Measurements from ENCODE around the gene MSRB1. TPM values are rescaled to one million over a fixed set of nuclear protein-coding genes. Genes with fewer than 3 reads are reported as not detected.
A peak's percentile ranks its signal among the peaks of the same experiment; 100 is the strongest.

The MSRB1 gene
- total RNA-seq, 1 experiment from 2014 or later, result 49.4 TPM

- H3K9me2 ChIP-seq (ENCODE audit: insufficient read depth), result no peaks in the 10 kb centered on the region
- H3K4me1 ChIP-seq (replicated peaks; ENCODE audit: insufficient read depth), result peaks cover 51% of the 10 kb centered on the region
- no peak; the same call in 1 of the 2 replicates for TF ChIP-seq CTCF (conservative IDR thresholded peaks at IDR 0.05)
- TF ChIP-seq EZH2 (IDR thresholded peaks at IDR 0.05; ENCODE audit: low read depth), result no peak
- H3K4me3 ChIP-seq, result peak overlapping the region; percentile 55
- peak overlapping the region; percentile 81 for H2AFZ ChIP-seq
- ChIA-PET POLR2A (ENCODE audit: unreplicated experiment) (interaction anchor here (0.6 to 1.4 kb wide), 4 partner anchors 15 to 1203 kb away, joined by 3 to 10 read pairs (median 4); partner anchors contain the start of gene RPS2), CTCF (no interaction called here)
- no peaks in the 10 kb centered on the region for H3K9me3 ChIP-seq (ENCODE audit: insufficient read depth, low read depth)
- H3F3A ChIP-seq (ENCODE audit: insufficient read depth, low read depth), result peaks cover 58% of the 10 kb centered on the region
- peak overlapping the region; percentile 99 for H3K4me2 ChIP-seq
- no peaks in the 10 kb centered on the region for H3K27me3 ChIP-seq (ENCODE audit: insufficient read depth, low read depth)
- H3K79me2 ChIP-seq (ENCODE audit: low read depth), result peaks cover 2% of the 10 kb centered on the region; the same call in 1 of the 2 replicates
- intact Hi-C loops (cut with micrococcal nuclease; ENCODE audit: unreplicated experiment), result loop anchor here (5.0 kb wide), 2 partner anchors 68 to 163 kb away; partner anchors contain the start of genes NTHL1 and TSC2
- DNase-seq, result peak; percentile 77 to 97
- H4K20me1 ChIP-seq (ENCODE audit: insufficient read depth), result 0 out of 2 replicates have a peak, but pooled peaks cover 5% of the 10 kb centered on the region
- TSS peak; percentile 27 for BruUV-seq (replicated peaks)
- 0 out of 2 replicates have a peak, but pooled peaks cover 3% of the 10 kb centered on the region for H3K36me3 ChIP-seq (ENCODE audit: low read depth)
- peak overlapping the region; percentile 62 for H3K27ac ChIP-seq
These were observed 36.5 kb upstream of the MSRB1 start for GRCh38 chr16:1979271-1980029.

GRCh38 chr16:1978476-1979120, 35.6 kb upstream of the MSRB1 start:
- H3K9me2 ChIP-seq (ENCODE audit: insufficient read depth), result no peaks in the 10 kb centered on the region
- H3K4me2 ChIP-seq, result peak overlapping the region; percentile 99
- TF ChIP-seq EZH2 (IDR thresholded peaks at IDR 0.05; ENCODE audit: low read depth) (no peak), CTCF (conservative IDR thresholded peaks at IDR 0.05) (no peak)
- ChIA-PET CTCF (no interaction called here), POLR2A (ENCODE audit: unreplicated experiment) (interaction anchor here (0.6 to 1.4 kb wide), 3 partner anchors 14 to 248 kb away, joined by 3 to 10 read pairs (median 3); partner anchors contain the start of gene RPS2)
- no peak for DNase-seq
- intact Hi-C loops (cut with micrococcal nuclease; ENCODE audit: unreplicated experiment), result no loop called here
- peaks cover 56% of the 10 kb centered on the region for H3F3A ChIP-seq (ENCODE audit: insufficient read depth, low read depth)
- H3K9me3 ChIP-seq (ENCODE audit: insufficient read depth, low read depth), result no peaks in the 10 kb centered on the region
- H3K27me3 ChIP-seq (ENCODE audit: insufficient read depth, low read depth), result no peaks in the 10 kb centered on the region
- peaks cover 3% of the 10 kb centered on the region; the same call in 1 of the 2 replicates for H3K36me3 ChIP-seq (ENCODE audit: low read depth)
- BruUV-seq (replicated peaks), result no TSS peak
- peaks cover 9% of the 10 kb centered on the region; the same call in 1 of the 2 replicates for H4K20me1 ChIP-seq (ENCODE audit: insufficient read depth)
- H2AFZ ChIP-seq, result no peak overlapping the region
- peak overlapping the region; percentile 55; the same call in 1 of the 2 replicates for H3K4me3 ChIP-seq
- H3K4me1 ChIP-seq (replicated peaks; ENCODE audit: insufficient read depth), result peaks cover 50% of the 10 kb centered on the region
- no peak overlapping the region for H3K27ac ChIP-seq
- peaks cover 8% of the 10 kb centered on the region for H3K79me2 ChIP-seq (ENCODE audit: low read depth)

- no peaks in the 10 kb centered on the region for H3K9me2 ChIP-seq (ENCODE audit: insufficient read depth)
- BruUV-seq (replicated peaks), result no TSS peak
- peaks cover 15% of the 10 kb centered on the region for H3K79me2 ChIP-seq (ENCODE audit: low read depth)
- peaks cover 12% of the 10 kb centered on the region; the same call in 1 of the 2 replicates for H4K20me1 ChIP-seq (ENCODE audit: insufficient read depth)
- no peak for DNase-seq
- intact Hi-C loops (cut with micrococcal nuclease; ENCODE audit: unreplicated experiment), result no loop called here
- H3K27me3 ChIP-seq (ENCODE audit: insufficient read depth, low read depth), result no peaks in the 10 kb centered on the region
- H3K36me3 ChIP-seq (ENCODE audit: low read depth), result peaks cover 3% of the 10 kb centered on the region; the same call in 1 of the 2 replicates
- H3K4me2 ChIP-seq, result no peak overlapping the region
- H3F3A ChIP-seq (ENCODE audit: insufficient read depth, low read depth), result peaks cover 49% of the 10 kb centered on the region
- H2AFZ ChIP-seq, result no peak overlapping the region
- ChIA-PET POLR2A (ENCODE audit: unreplicated experiment) (no interaction called here), CTCF (no interaction called here)
- H3K27ac ChIP-seq, result no peak overlapping the region
- H3K4me3 ChIP-seq, result no peak overlapping the region
- TF ChIP-seq EZH2 (IDR thresholded peaks at IDR 0.05; ENCODE audit: low read depth) (no peak), CTCF (conservative IDR thresholded peaks at IDR 0.05) (no peak)
- peaks cover 50% of the 10 kb centered on the region for H3K4me1 ChIP-seq (replicated peaks; ENCODE audit: insufficient read depth)
- H3K9me3 ChIP-seq (ENCODE audit: insufficient read depth, low read depth), result no peaks in the 10 kb centered on the region
These were observed 34.9 kb upstream of the MSRB1 start for GRCh38 chr16:1977875-1978268.

Measured in PC-9 (cell line).